Upper lobe of left lung (tissue), 4 donors: ENCODE results near the gene TRMT1.

Experiments used
- POLR2A ChIP-seq, 4 donors: fragments of 450-650 bp; IDR thresholded peaks; one replicate each; pipeline ENCODE4 v1.5.1; 2016 to 2017; ENCODE audit warnings: antibody characterized with exemption in 4 of 4, mild to moderate bottlenecking in 2 of 4
- TF ChIP-seq, protein P1 (sequence below), 6 experiments: fragments of 450-650 bp in 4 of 6; fragments of 200-600 bp in 2 of 6; sonication (generic) in 2 of 6; IDR thresholded peaks; one replicate each; pipeline ENCODE4 v1.5.1; 2016 to 2019; ENCODE audit warnings: antibody characterized with exemption in 6 of 6

DNA sequence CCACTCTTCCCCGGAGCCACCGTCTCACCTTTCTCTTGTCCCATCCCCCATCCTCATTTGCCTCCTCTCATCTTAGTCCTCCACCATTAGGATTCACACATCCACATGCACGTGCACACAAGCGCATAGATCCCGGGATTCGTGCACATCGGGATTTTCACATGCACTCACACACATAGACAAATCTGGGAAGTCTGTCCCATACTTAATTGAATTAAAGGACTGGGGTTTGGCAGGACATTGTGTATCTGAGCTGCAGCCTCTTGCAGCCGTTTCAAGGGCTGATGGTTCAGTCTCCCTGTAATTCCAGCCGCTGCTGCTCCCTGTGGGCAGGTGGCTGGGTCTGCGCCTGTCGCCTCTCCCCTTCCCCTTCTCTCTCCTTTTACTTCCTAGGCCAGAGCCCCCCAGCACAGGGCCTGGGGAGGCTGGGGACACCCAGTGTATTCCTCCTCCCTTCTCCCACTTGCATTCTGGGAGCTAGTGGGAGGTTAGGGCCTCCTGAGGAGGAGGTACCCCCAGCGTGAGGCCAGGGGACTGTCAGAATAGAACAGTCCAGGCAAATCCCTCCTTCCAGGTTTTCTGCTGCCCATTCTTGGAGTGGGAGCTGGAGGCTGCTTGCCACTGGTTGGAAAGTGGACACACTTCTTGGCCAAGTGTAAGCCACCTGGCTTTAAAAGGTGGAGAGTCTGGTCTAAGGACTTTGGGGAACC lies 57.4 kb downstream of the TRMT1 start:
- TF ChIP-seq POLR2A (IDR thresholded peaks at IDR 0.05) = no peak
- TF ChIP-seq, protein P1, sequence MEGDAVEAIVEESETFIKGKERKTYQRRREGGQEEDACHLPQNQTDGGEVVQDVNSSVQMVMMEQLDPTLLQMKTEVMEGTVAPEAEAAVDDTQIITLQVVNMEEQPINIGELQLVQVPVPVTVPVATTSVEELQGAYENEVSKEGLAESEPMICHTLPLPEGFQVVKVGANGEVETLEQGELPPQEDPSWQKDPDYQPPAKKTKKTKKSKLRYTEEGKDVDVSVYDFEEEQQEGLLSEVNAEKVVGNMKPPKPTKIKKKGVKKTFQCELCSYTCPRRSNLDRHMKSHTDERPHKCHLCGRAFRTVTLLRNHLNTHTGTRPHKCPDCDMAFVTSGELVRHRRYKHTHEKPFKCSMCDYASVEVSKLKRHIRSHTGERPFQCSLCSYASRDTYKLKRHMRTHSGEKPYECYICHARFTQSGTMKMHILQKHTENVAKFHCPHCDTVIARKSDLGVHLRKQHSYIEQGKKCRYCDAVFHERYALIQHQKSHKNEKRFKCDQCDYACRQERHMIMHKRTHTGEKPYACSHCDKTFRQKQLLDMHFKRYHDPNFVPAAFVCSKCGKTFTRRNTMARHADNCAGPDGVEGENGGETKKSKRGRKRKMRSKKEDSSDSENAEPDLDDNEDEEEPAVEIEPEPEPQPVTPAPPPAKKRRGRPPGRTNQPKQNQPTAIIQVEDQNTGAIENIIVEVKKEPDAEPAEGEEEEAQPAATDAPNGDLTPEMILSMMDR (IDR thresholded peaks at IDR 0.05) = peak in 1 of 6 experiments; percentile 6
